GM23248 (cell line): ENCODE results near the gene RC3H1. TPM values are rescaled to one million over a fixed set of nuclear protein-coding genes. Genes with fewer than 3 reads are reported as not detected.
"Not testable (repeated sequence)": the region's sequence is repeated elsewhere in the genome, so short reads cannot be mapped to it uniquely, and the experiment has no call there.

Experiments used
- DNase-seq: peaks from one replicate; pipeline ENCODE4 v3.0.0-alpha.2; 2015
- H2AFZ ChIP-seq: fragments of 200-600 bp; sonication (generic); 2 replicates; pipeline ENCODE4 v1.6.1; 2016; ENCODE audit warnings: antibody characterized with exemption
- H3F3A ChIP-seq: fragments of 200-600 bp; sonication (generic); 2 replicates; pipeline ENCODE4 v1.6.1; 2016; ENCODE audit warnings: mild to moderate bottlenecking, antibody characterized with exemption, mixed run types; ENCODE audit not compliant: insufficient read depth
- H3K27ac ChIP-seq: fragments of 200-600 bp; sonication (generic); 2 replicates; pipeline ENCODE4 v1.5.1; 2016; ENCODE audit warnings: mild to moderate bottlenecking
- H3K27me3 ChIP-seq: fragments of 200-600 bp; sonication (generic); replicated peaks from 2 replicates; pipeline ENCODE4 v1.6.1; 2016; ENCODE audit warnings: mild to moderate bottlenecking; ENCODE audit not compliant: insufficient read depth
- H3K36me3 ChIP-seq: fragments of 200-600 bp; sonication (generic); 2 replicates; pipeline ENCODE4 v1.6.1; 2016; ENCODE audit warnings: low read depth, mild to moderate bottlenecking
- H3K4me1 ChIP-seq: fragments of 200-600 bp; sonication (generic); 2 replicates; pipeline ENCODE4 v1.6.1; 2016; ENCODE audit warnings: mild to moderate bottlenecking; ENCODE audit not compliant: insufficient read depth
- H3K4me2 ChIP-seq: fragments of 200-600 bp; sonication (generic); one replicate; pipeline ENCODE4 v1.6.1; 2016; ENCODE audit warnings: mild to moderate bottlenecking; ENCODE audit not compliant: unreplicated experiment
- H3K4me3 ChIP-seq: fragments of 200-600 bp; sonication (generic); 2 replicates; pipeline ENCODE4 v1.5.1; 2016; ENCODE audit warnings: mild to moderate bottlenecking
- H3K79me2 ChIP-seq: fragments of 200-600 bp; sonication (generic); 2 replicates; pipeline ENCODE4 v1.6.1; 2016; ENCODE audit warnings: mild to moderate bottlenecking; ENCODE audit not compliant: insufficient read depth
- H3K9ac ChIP-seq: fragments of 200-600 bp; sonication (generic); 2 replicates; pipeline ENCODE4 v1.6.1; 2016; ENCODE audit warnings: mild to moderate bottlenecking
- H3K9me2 ChIP-seq: fragments of 200-600 bp; sonication (generic); 2 replicates; pipeline ENCODE4 v1.6.1; 2016; ENCODE audit warnings: mixed run types, mild to moderate bottlenecking, moderate library complexity; ENCODE audit not compliant: insufficient read depth
- H3K9me3 ChIP-seq: fragments of 200-600 bp; sonication (generic); one replicate; pipeline ENCODE4 v1.6.1; 2017; ENCODE audit warnings: low read depth
- H4K20me1 ChIP-seq: fragments of 200-600 bp; sonication (generic); 2 replicates; pipeline ENCODE4 v1.6.0; 2016; ENCODE audit not compliant: insufficient read depth
- EZH2 ChIP-seq: fragments of 200-600 bp; sonication (generic); IDR thresholded peaks from 2 replicates; pipeline ENCODE4 v1.6.1; 2018; ENCODE audit warnings: antibody characterized with exemption, mild to moderate bottlenecking; ENCODE audit not compliant: insufficient read depth, poor library complexity, severe bottlenecking
- EZH2phosphoT487 ChIP-seq: fragments of 200-600 bp; sonication (generic); IDR thresholded peaks from 2 replicates; pipeline ENCODE4 v1.6.1; 2018; ENCODE audit warnings: antibody characterized with exemption, moderate library complexity, mild to moderate bottlenecking, low read depth; ENCODE audit not compliant: insufficient read depth
- WGBS, 2 experiments: methylation state at CpG; one replicate each; pipeline ENCODE4 v1.1.6; 2015 to 2017; ENCODE audit warnings: low lambda C conversion rate in 2 of 2, low coverage in 1 of 2; ENCODE audit errors: missing lambda C conversion rate in 2 of 2; 5-methylcytosine and 5-hydroxymethylcytosine counted together
- in situ Hi-C: fragments of 300-500 bp; cut with MboI; formaldehyde crosslinking; loops from 2 replicates; pipeline ENCODE4 v1.15.0; 2020
- polyA plus RNA-seq: library from polyadenylated mRNA; unstranded; fragments of >200 nt; fragmentation: Nextera tagmentation; extraction: Ambion mirVana; gene quantifications from 2 replicates; pipeline ENCODE4 v1.2.1, GENCODE V29; 2016
- total RNA-seq: library from RNA; depleted of rRNA; stranded (reverse); fragments of >200 nt; shearing (Covaris generic); gene quantifications from 2 replicates; pipeline ENCODE4 v1.2.3, GENCODE V29; 2014

RC3H1 gene
- total and polyA plus RNA-seq, 2 experiments from 2014 or later: 5.9 to 18.9 TPM

DNA sequence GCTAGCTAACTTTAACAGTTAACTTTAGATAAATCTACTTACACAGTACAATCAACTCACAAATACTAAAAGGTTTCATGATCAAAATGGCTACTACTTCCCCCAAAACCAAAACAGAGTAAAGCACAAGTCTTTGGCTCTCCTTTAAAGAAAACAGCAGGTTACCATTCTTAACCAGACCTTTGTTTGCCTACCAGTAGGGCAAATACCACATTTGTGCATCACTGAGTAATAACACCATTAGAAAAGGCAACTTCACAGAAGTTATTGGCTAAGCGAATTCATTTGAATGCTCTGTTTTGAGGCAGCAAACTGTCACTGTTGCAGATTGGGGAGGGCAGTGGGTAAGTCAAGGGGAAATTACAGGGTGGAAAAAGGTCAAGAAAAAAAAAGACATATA is 87.7 kb downstream of the RC3H1 start:
- TF ChIP-seq EZH2: no peak
- TF ChIP-seq EZH2phosphoT487: no peak
- Histone ChIP-seq H3K36me3 (peaks cover 76% of the 10 kb centered on the region), H3K9ac (no peak overlapping the region), H3K4me1 (no peaks in the 10 kb centered on the region), H3K4me2 (no peak overlapping the region), H3F3A (no peaks in the 10 kb centered on the region; the same call in 1 of the 2 replicates), H4K20me1 (no peaks in the 10 kb centered on the region), H3K27ac (no peak overlapping the region), H3K9me2 (no peaks in the 10 kb centered on the region), H3K4me3 (no peak overlapping the region), H3K27me3 (no peaks in the 10 kb centered on the region), H2AFZ (no peak overlapping the region), H3K79me2 (no peaks in the 10 kb centered on the region), H3K9me3 (no peaks in the 10 kb centered on the region)
- in situ Hi-C loops: no loop called here
- no peak for DNase-seq
- WGBS, 2 experiments: 98 to 100% methylated on average over 1 of the region's 1 CpG

DNA sequence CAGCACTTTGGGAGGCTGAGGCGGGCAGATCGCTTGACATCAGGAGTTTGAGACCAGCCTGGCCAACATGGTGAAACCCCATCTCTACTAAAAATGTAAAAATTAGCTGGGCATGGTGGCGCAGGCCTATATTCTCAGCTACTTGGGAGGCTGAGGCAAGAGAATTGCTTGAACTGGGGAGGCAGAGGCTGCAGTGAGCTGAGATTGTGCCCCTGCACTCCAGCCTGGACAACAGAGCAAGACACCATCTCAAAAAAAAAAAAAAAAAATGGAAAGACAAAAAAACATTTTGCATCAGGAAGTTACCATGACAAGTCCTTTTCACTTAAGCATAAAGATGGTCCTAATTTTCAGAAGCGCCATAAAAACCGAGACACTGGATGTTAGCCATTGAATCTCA is 91.6 kb downstream of the RC3H1 start:
- H3K9me2 ChIP-seq, H3K9me3 ChIP-seq, H3K4me3 ChIP-seq, H3K4me2 ChIP-seq, H3K27ac ChIP-seq, DNase-seq, H3K9ac ChIP-seq, H3F3A ChIP-seq, H3K27me3 ChIP-seq, H3K4me1 ChIP-seq, H4K20me1 ChIP-seq, in situ Hi-C loops, H3K79me2 ChIP-seq, H2AFZ ChIP-seq: not testable (repeated sequence)
- 87 to 93% methylated on average over 5 of the region's 5 CpGs for WGBS, 2 experiments
- H3K36me3 ChIP-seq: peaks cover 46% of the 10 kb centered on the region

DNA sequence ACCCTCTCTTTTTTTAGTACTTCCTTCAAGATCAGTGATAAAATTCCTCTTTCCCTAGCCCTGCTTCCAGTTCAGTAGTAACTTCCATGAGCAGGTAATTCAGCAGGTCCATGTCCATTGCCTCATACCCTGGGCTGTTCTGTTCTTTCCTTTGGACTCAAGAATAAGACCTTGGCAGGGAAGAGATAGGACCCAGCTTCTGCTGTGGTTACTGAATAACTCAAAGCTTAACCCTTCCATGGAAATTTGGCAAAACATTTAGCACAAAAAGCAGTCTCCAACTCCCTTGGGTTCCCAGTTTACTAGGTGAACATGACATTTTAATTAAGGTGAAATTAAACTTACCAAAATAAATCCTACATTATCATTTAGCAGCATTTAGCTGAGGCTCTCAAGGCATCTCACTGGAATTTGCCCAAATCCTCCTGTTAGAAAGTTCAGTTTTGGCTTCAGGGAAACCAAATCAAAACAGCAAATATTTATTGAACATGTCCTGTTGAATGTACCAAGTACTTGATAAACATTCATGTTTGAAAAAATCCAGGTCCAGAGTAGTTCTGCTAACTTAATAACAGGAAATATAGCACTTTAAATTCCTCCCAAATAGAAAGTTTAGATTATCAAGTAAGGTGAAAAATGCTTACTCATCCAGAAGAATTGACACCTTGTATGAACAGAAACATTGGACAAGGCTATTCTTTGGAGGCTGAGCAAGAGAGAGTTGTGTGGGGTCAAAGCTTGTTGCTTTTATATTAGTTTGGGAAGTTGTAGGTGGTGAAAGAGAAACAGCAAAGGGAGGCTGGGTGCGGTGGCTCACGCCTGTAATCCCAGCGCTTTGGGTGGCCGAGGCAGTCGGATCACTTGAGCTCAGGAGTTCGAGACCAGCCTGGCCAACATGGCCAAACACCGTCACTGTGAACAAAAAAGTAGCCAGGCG is 96.6 kb downstream of the RC3H1 start:
- 85 to 89% methylated on average over 8 of the region's 8 CpGs for WGBS, 2 experiments
- H3K36me3 ChIP-seq: peaks cover 4% of the 10 kb centered on the region; the same call in 1 of the 2 replicates

GRCh38 chr1:173920861-173921260 is 101.3 kb downstream of the RC3H1 start:
- H3K4me1 ChIP-seq: no peaks in the 10 kb centered on the region
- no peaks in the 10 kb centered on the region for H3K27me3 ChIP-seq
- no peaks in the 10 kb centered on the region for H3K9me3 ChIP-seq
- TF ChIP-seq EZH2phosphoT487: no peak
- TF ChIP-seq EZH2: no peak
- no peak overlapping the region for H3K4me3 ChIP-seq
- no peak overlapping the region for H3K4me2 ChIP-seq
- WGBS, 2 experiments: 54% methylated on average over 5 of the region's 5 CpGs
- no peaks in the 10 kb centered on the region for H3K9me2 ChIP-seq
- in situ Hi-C loops: no loop called here
- DNase-seq: no peak
- no peak overlapping the region for H3K9ac ChIP-seq
- no peak overlapping the region for H2AFZ ChIP-seq
- no peaks in the 10 kb centered on the region for H3K36me3 ChIP-seq
- no peak overlapping the region for H3K27ac ChIP-seq
- H3K79me2 ChIP-seq: no peaks in the 10 kb centered on the region
- no peaks in the 10 kb centered on the region for H3F3A ChIP-seq
- no peaks in the 10 kb centered on the region for H4K20me1 ChIP-seq

More for the DNA sequence above, 96.6 kb downstream of the RC3H1 start:
- H3K4me2 ChIP-seq: no peak overlapping the region
- TF ChIP-seq EZH2 (no peak), EZH2phosphoT487 (no peak)
- H4K20me1 ChIP-seq: no peaks in the 10 kb centered on the region
- no peak for DNase-seq
- no peaks in the 10 kb centered on the region for H3K9me3 ChIP-seq
- no peaks in the 10 kb centered on the region; the same call in 1 of the 2 replicates for H3F3A ChIP-seq
- H2AFZ ChIP-seq: no peak overlapping the region
- no peaks in the 10 kb centered on the region for H3K27me3 ChIP-seq
- H3K79me2 ChIP-seq: no peaks in the 10 kb centered on the region
- H3K9me2 ChIP-seq: no peaks in the 10 kb centered on the region
- H3K27ac ChIP-seq: no peak overlapping the region
- no peaks in the 10 kb centered on the region for H3K4me1 ChIP-seq
- H3K9ac ChIP-seq: no peak overlapping the region
- no peak overlapping the region for H3K4me3 ChIP-seq
- in situ Hi-C loops: no loop called here
